GM12878 (cell line): ENCODE measurements around the gene GAL. TPM values are rescaled to one million over a fixed set of nuclear protein-coding genes. Genes with fewer than 3 reads are reported as not detected.

Experiments
- ATAC-seq: fragments of 200-7000 bp; cut with Tn5 transposase; 3 replicates; pipeline ENCODE4 v1.9.1; 2020; ENCODE audit warnings: mild to moderate bottlenecking, moderate library complexity
- BruUV-seq: library from RNA; stranded (reverse); fragments of 400-500 nt; replicated peaks from 2 replicates; lab custom pipeline; 2021; lab: Mats Ljungman, UMichigan
- CTCF ChIA-PET: fragments of 300-600 bp; sonication (Branson Sonifier 250); formaldehyde crosslinking; extraction: SDS; loops from one replicate; lab custom pipeline; 2021; ENCODE audit warnings: inconsistent platforms; lab: Yijun Ruan, JAX
- POLR2A ChIA-PET: fragments of 350-600 bp; formaldehyde crosslinking; extraction: SDS; loops from one replicate; lab custom pipeline; 2021; ENCODE audit warnings: inconsistent platforms; lab: Charles Lee
- RAD21 ChIA-PET: fragments of 300-600 bp; sonication (Branson Sonifier 250); formaldehyde crosslinking; loops from one replicate; lab custom pipeline; 2023; ENCODE audit warnings: antibody characterized with exemption; ENCODE audit not compliant: unreplicated experiment; lab: Charles Lee
- SMC1A ChIA-PET: fragments of 300-600 bp; sonication (Branson Sonifier 250); formaldehyde crosslinking; loops from one replicate; lab custom pipeline; 2023; ENCODE audit not compliant: unreplicated experiment, uncharacterized antibody; lab: Charles Lee
- DNase-seq: peaks from one replicate; pipeline ENCODE4 v3.0.0-alpha.2; 2011; ENCODE audit warnings: low read depth, low spot score
- FAIRE-seq: peaks from 3 replicates; lab custom pipeline; 2011; peaks lifted over from hg19 to GRCh38; lab: Jason Lieb, UNC
- H2AFZ ChIP-seq: 2 replicates; pipeline ENCODE4 v1.6.0; 2011; ENCODE audit warnings: low read depth, low read length, control low read depth; ENCODE audit not compliant: control insufficient read depth
- H3K27ac ChIP-seq: 2 replicates; pipeline ENCODE4 v1.5.1; 2011; ENCODE audit warnings: control low read depth; ENCODE audit not compliant: control insufficient read depth, insufficient read depth
- H3K27me3 ChIP-seq, 2 experiments: replicated peaks in 1 of 2; 2 replicates each; pipeline versions ENCODE4 v1.6.0 to v1.6.1; 2011; ENCODE audit warnings: low read length in 1 of 2; ENCODE audit not compliant: control insufficient read depth in 2 of 2, insufficient read depth in 2 of 2
- H3K36me3 ChIP-seq, 2 experiments: 2 replicates each; pipeline ENCODE4 v1.5.1; 2011; ENCODE audit warnings: low read length in 1 of 2; ENCODE audit not compliant: control insufficient read depth in 2 of 2, insufficient read depth in 2 of 2
- H3K4me1 ChIP-seq: 2 replicates; pipeline ENCODE4 v1.6.1; 2011; ENCODE audit warnings: mild to moderate bottlenecking, low read length, moderate library complexity, mixed read lengths; ENCODE audit not compliant: control insufficient read depth, insufficient read depth
- H3K4me2 ChIP-seq: 2 replicates; pipeline ENCODE4 v1.6.0; 2011; ENCODE audit warnings: control low read depth; ENCODE audit not compliant: control insufficient read depth, insufficient read depth
- H3K4me3 ChIP-seq: fragments of 200-600 bp; sonication (generic); 2 replicates; pipeline ENCODE4 v1.5.1; 2016
- H3K79me2 ChIP-seq: 2 replicates; pipeline ENCODE4 v1.6.0; 2011; ENCODE audit warnings: low read length; ENCODE audit not compliant: control insufficient read depth, insufficient read depth
- H3K9ac ChIP-seq: 2 replicates; pipeline ENCODE4 v1.8.0; 2011; ENCODE audit warnings: low read length, control low read depth, mixed read lengths; ENCODE audit not compliant: control insufficient read depth, insufficient read depth
- H3K9me3 ChIP-seq: replicated peaks from 3 replicates; pipeline ENCODE4 v1.5.1; 2011; ENCODE audit warnings: mild to moderate bottlenecking, low read length; ENCODE audit not compliant: control insufficient read depth, insufficient read depth
- H4K20me1 ChIP-seq: 2 replicates; pipeline ENCODE4 v1.6.0; 2011; ENCODE audit not compliant: control insufficient read depth, insufficient read depth
- HCFC1 ChIP-seq: fragments of 150-350 bp; IDR thresholded peaks from 2 replicates; pipeline ENCODE4 v1.6.1; 2014; ENCODE audit warnings: low read length
- HSF1 ChIP-seq: fragments of 150-350 bp; IDR thresholded peaks from 2 replicates; pipeline ENCODE4 v1.6.1; 2014; ENCODE audit warnings: mild to moderate bottlenecking, low read depth, low read length
- KLF5 ChIP-seq: fragments of 450-650 bp; IDR thresholded peaks from 2 replicates; pipeline ENCODE4 v1.6.1; 2014; ENCODE audit warnings: mild to moderate bottlenecking; ENCODE audit not compliant: partially characterized antibody
- MYB ChIP-seq: fragments of 150-350 bp; IDR thresholded peaks from 2 replicates; pipeline ENCODE4 v1.6.1; 2014; ENCODE audit warnings: mild to moderate bottlenecking, low read depth, low read length, borderline replicate concordance
- WRNIP1 ChIP-seq: IDR thresholded peaks from 2 replicates; pipeline ENCODE4 v1.6.1; 2011; ENCODE audit warnings: low read depth, low read length, improper control_type of control experiment, borderline replicate concordance
- WGBS: methylation state at CpG from one replicate; pipeline ENCODE4 v1.1.6; 2016; ENCODE audit warnings: low lambda C conversion rate; ENCODE audit not compliant: insufficient replicate concordance, insufficient coverage; ENCODE audit errors: missing lambda C conversion rate; 5-methylcytosine and 5-hydroxymethylcytosine counted together
- in situ Hi-C: fragments of 300-500 bp; cut with MboI; formaldehyde crosslinking; loops from 9 replicates; pipeline ENCODE4 v1.14.3; 2018; ENCODE audit warnings: mixed read lengths
- intact Hi-C: fragments of 100-400 bp; cut with micrococcal nuclease; formaldehyde crosslinking; loops from one replicate; pipeline ENCODE4 v1.14.2; 2022; ENCODE audit not compliant: unreplicated experiment
- polyA plus RNA-seq, 11 experiments: library from polyadenylated mRNA; depleted of rRNA in 4 of 11; unstranded in 6 of 11; stranded (reverse) in 5 of 11; fragments of >200 nt; fragmentation: Nextera tagmentation in 4 of 11; fragmentation: Illumina TruSeq in 1 of 11; extraction: Ambion mirVana in 4 of 11; extraction: Trizol in 1 of 11; gene quantifications; 1 replicate in 1 of 11; 2 replicates in 10 of 11; pipeline versions ENCODE4 v1.2.1 to v1.2.3, GENCODE V29; 2011 to 2016; ENCODE audit warnings: inconsistent platforms in 2 of 11, missing spikeins in 2 of 11, low read depth in 1 of 11
- total RNA-seq, 4 experiments: library from RNA; depleted of rRNA in 3 of 4; stranded (reverse); fragments of >200 nt in 3 of 4; fragmentation: Illumina TruSeq in 1 of 4; extraction: Trizol in 1 of 4; gene quantifications; 2 replicates each; pipeline versions ENCODE4 v1.2.1 to v1.2.3, GENCODE V29; 2013 to 2021

The GAL gene
- total and polyA plus RNA-seq, 10 of the 15 experiments (the other 5 are each of a cell fraction or from before 2014, with no cell fraction given) = 0.35 TPM; not detected in 9

- H3K4me3 ChIP-seq = no peak overlapping the region
- FAIRE-seq = no peak
- no peak overlapping the region for H2AFZ ChIP-seq
- BruUV-seq = no TSS peak
- intact Hi-C loops = no loop called here
- H3K9me3 ChIP-seq = no peaks in the 10 kb centered on the region; the same call in 2 of the 3 replicates
- no peaks in the 10 kb centered on the region for H3K36me3 ChIP-seq
- no peak for DNase-seq
- 65% methylated on average over 8 of the region's 13 CpGs for WGBS
- no peak overlapping the region for H3K4me2 ChIP-seq
- no peak overlapping the region for H3K9ac ChIP-seq
- ChIA-PET SMC1A (no interaction called here), CTCF (no interaction called here), RAD21 (interaction anchor here (0.7 kb wide), 1 partner anchor 305 kb away, joined by 3 read pairs; no protein-coding TSS in a partner anchor), POLR2A (no interaction called here)
- no peaks in the 10 kb centered on the region for H4K20me1 ChIP-seq
- in situ Hi-C loops = no loop called here
- no peaks in the 10 kb centered on the region for H3K4me1 ChIP-seq
- H3K79me2 ChIP-seq = no peaks in the 10 kb centered on the region
- no peaks in the 10 kb centered on the region; a peak in 2 of 4 replicates for H3K27me3 ChIP-seq
- TF ChIP-seq HCFC1 (no peak), MYB (no peak), HSF1 (no peak), KLF5 (no peak), WRNIP1 (no peak)
- ATAC-seq = no peak
- no peak overlapping the region for H3K27ac ChIP-seq
These were observed 25.7 kb upstream of the GAL start for GRCh38 chr11:68658661-68659060.
